GM10266 (cell line): ENCODE measurements around the gene KLKB1.
"Not testable (repeated sequence)": the region's sequence is repeated elsewhere in the genome, so short reads cannot be mapped to it uniquely, and the experiment has no call there.

Experiments used
- DNase-seq: peaks from one replicate; pipeline ENCODE4 v3.0.0; 2012; ENCODE audit errors: extremely low spot score
- TF ChIP-seq, protein P1 (sequence below): IDR thresholded peaks from 2 replicates; pipeline ENCODE4 v1.5.1; 2012; ENCODE audit warnings: mild to moderate bottlenecking, low read depth; ENCODE audit not compliant: control insufficient read depth, insufficient read depth; ENCODE audit errors: missing control alignments

The KLKB1 gene

DNA sequence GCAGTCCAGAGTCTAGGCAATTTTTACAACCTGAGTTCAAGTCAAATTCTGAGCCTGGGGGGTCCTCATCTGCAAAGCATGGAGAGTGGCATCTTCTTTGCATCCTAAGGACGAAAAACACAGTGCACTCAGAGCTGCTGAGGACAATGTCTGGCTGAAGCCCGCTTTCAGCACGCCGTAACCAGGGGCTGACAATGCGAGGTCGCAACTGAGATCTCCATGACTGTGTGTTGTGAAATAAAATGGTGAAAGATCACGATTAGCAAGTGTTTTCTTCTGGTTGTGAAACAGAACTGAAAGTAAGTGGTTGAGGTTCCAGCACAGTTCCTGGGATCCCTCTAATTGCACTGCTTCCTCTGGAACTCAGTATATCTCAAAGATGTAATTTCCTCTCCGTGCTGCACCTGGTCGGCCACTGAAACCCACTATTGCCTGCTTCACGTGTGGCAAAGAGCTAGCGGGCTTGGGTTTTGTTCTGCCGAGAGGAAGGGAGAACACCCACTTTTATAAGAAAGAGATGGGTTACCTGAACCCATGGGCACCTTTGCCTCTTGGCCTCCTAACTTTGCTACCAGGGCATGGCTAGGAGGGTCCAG is 31.0 kb downstream of the KLKB1 start:
- TF ChIP-seq, protein P1, sequence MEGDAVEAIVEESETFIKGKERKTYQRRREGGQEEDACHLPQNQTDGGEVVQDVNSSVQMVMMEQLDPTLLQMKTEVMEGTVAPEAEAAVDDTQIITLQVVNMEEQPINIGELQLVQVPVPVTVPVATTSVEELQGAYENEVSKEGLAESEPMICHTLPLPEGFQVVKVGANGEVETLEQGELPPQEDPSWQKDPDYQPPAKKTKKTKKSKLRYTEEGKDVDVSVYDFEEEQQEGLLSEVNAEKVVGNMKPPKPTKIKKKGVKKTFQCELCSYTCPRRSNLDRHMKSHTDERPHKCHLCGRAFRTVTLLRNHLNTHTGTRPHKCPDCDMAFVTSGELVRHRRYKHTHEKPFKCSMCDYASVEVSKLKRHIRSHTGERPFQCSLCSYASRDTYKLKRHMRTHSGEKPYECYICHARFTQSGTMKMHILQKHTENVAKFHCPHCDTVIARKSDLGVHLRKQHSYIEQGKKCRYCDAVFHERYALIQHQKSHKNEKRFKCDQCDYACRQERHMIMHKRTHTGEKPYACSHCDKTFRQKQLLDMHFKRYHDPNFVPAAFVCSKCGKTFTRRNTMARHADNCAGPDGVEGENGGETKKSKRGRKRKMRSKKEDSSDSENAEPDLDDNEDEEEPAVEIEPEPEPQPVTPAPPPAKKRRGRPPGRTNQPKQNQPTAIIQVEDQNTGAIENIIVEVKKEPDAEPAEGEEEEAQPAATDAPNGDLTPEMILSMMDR: no peak
- no peak for DNase-seq

DNA sequence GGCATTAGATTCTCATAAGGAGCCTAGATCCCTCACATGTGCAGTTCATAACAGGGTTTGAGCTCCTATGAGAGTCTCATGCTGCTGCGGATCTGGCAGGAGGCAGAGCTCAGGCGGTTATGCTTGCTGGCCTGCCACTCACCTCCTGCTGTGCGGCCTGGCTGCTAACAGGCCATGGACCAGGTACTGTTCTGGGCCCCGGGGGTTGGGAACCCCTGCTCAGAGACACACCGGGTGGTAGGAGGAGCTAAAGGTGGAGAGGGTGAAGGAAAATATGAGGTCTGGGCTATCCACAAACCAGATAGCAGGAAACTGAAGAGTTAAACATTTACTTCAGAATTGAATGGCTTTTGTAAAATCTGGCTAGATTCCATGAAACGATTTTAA is 32.8 kb downstream of the KLKB1 start:
- TF ChIP-seq, protein P1: no peak

GRCh38 chr4:186260504-186261448 is 33.5 kb downstream of the KLKB1 start:
- TF ChIP-seq, protein P1: no peak
- DNase-seq: no peak

More for the DNA sequence above, 32.8 kb downstream of the KLKB1 start:
- no peak for DNase-seq

GRCh38 chr4:186264660-186265059 is 37.4 kb downstream of the KLKB1 start:
- TF ChIP-seq, protein P1: no peak
- DNase-seq: no peak

DNA sequence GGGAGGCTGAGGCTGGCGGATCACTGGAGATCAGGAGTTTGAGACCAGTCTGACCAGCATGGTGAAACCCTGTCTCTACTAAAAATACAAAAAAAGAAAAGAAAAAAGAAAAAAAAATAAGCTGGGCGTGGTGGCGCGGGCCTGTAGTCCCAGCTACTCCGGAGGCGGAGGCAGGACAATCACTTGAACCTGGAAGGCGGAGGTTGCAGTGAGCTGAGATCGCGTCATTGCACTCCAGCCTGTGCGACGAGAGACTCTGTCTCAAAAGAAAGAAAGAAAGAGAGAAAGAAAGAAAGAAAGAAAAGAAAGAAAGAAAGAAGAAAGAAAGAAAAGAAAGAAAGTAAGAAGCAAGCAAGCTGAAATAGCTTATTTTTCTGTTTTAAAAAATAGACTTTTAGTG is 37.9 kb downstream of the KLKB1 start:
- not testable (repeated sequence) for DNase-seq

DNA sequence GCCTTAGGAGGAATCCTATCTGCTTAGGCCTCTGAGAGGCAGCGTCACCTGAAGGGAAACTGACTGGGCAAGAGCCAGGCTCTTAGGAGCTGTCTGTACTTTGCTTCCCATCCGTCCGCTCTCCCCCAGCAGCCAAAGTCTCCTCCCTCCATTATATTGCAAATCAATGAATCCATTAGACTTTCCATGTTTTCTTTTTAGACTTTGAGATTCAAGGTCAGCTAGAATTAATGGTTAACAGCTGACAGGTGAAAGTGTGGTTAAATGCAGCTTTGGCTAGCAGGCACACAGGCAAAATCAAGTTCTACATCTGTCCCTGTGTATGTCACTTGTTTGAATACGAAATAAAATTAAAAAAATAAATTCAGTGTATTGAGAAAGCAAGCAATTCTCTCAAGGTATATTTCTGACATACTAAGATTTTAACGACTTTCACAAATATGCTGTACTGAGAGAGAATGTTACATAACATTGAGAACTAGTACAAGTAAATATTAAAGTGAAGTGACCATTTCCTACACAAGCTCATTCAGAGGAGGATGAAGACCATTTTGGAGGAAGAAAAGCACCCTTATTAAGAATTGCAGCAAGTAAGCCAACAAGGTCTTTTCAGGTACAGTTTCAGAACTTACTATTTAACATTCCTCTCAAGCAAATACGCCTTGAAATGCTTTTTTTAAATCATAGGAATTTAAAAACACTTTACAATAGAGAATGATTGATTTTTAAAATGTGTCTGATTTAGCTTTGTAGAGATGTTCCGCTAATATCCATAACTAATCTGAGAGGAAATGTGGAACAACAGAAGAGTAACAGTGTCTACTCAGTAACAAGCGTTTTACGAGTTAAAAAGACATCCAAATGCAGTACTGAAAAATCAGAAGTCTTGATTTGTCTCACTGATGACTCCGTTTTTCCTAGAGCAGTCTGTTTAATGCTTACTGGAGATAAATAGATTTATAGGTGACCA is 38.7 kb downstream of the KLKB1 start, which contains the start of gene F11:
Gene F11 (plus strand): TSS at position 507 of the 970 bp plus-strand sequence. CDS start 948 bp downstream, outside the sequence.
- TF ChIP-seq, protein P1: no peak
- no peak for DNase-seq
